Heart right ventricle (tissue), 16 donors: Measurements from ENCODE around the gene MVD. TPM values are rescaled to one million over a fixed set of nuclear protein-coding genes. Genes with fewer than 3 reads are reported as not detected.

Experiments used
- ATAC-seq, 8 donors: fragments of 200-7000 bp; cut with Tn5 transposase; one replicate each; pipeline ENCODE4 v1.9.1; 2020; ENCODE audit warnings: mild to moderate bottlenecking in 8 of 8, moderate library complexity in 8 of 8, moderate number of reproducible peaks in 1 of 8
- DNase-seq, 2 donors: peaks; one replicate each; pipeline ENCODE4 v3.0.0-alpha.2; 2020
- H3K27ac ChIP-seq, 10 donors: fragments of 200-600 bp; sonication (generic) in 2 of 10; one replicate each; pipeline versions ENCODE4 v1.5.0 to v1.8.0; 2020 to 2022; ENCODE audit warnings: mild to moderate bottlenecking in 3 of 10
- H3K27me3 ChIP-seq, 7 donors: fragments of 200-600 bp; one replicate each; pipeline ENCODE4 v1.8.0; 2021 to 2022; ENCODE audit warnings: mild to moderate bottlenecking in 2 of 7
- H3K36me3 ChIP-seq, 9 donors: fragments of 200-600 bp; sonication (generic) in 1 of 9; one replicate each; pipeline versions ENCODE4 v1.5.0 to v1.8.0; 2020 to 2022; ENCODE audit warnings: mild to moderate bottlenecking in 2 of 9
- H3K4me1 ChIP-seq, 9 donors: fragments of 200-600 bp; sonication (generic) in 1 of 9; one replicate each; pipeline versions ENCODE4 v1.5.0 to v1.8.0; 2020 to 2022; ENCODE audit warnings: mild to moderate bottlenecking in 4 of 9
- H3K4me3 ChIP-seq, 10 donors: fragments of 200-600 bp; sonication (generic) in 2 of 10; one replicate each; pipeline versions ENCODE4 v1.5.0 to v1.8.0; 2020 to 2022; ENCODE audit warnings: mild to moderate bottlenecking in 7 of 10, moderate library complexity in 2 of 10
- H3K9me3 ChIP-seq, 11 donors: fragments of 200-600 bp in 10 of 11; sonication (generic) in 2 of 11; one replicate each; pipeline versions ENCODE4 v1.5.0 to v1.8.0; 2013 to 2022; ENCODE audit warnings: mild to moderate bottlenecking in 2 of 11, control low read depth in 1 of 11, moderate library complexity in 1 of 11
- WGBS, 2 donors: extraction: QIAGEN DNeasy Blood & Tissue Kit; methylation state at CpG; one replicate each; pipeline ENCODE4 v1.1.7; 2013; ENCODE audit warnings: inconsistent platforms in 1 of 2; 5-methylcytosine and 5-hydroxymethylcytosine counted together
- intact Hi-C, 10 donors: fragments of 100-400 bp; cut with DNase I; formaldehyde crosslinking; loops; one replicate each; pipeline versions ENCODE4 v1.11.1 to v1.14.2; 2022
- polyA plus RNA-seq, 2 donors: library from polyadenylated mRNA; stranded (reverse); fragments of 200-250 nt; gene quantifications; one replicate each; pipeline ENCODE4 v1.2.3, GENCODE V29; 2013
- total RNA-seq, 10 donors: library from RNA; stranded (reverse); fragmentation: NEBNext Ultra II Directional in 3 of 10; extraction: Animal tissue kit (Norgen Biotek cat#: 25700) in 3 of 10; gene quantifications; one replicate each; pipeline versions ENCODE4 v1.2.1 to v1.2.4, GENCODE V29; 2021 to 2023
- TF ChIP-seq, protein P1 (sequence below), 9 donors: fragments of 200-600 bp; sonication (generic) in 2 of 9; IDR thresholded peaks; one replicate each; pipeline versions ENCODE4 v1.5.0 to v1.8.0; 2021 to 2022; ENCODE audit warnings: antibody characterized with exemption in 9 of 9, mild to moderate bottlenecking in 5 of 9, moderate library complexity in 1 of 9
- donor health status: Arrhythmogenic right ventricular cardiomyopathy.
- donor health status: ischemic (EF 13 %, LVEDD 7.1; RV severe dilation, severe dysfunction).
- donor health status: healthy with polysubstance abuse.
- donor health status: DM: no; HTN: yes; CAD: no.
- donor health status: DM: no; HTN: no; CAD: no.
- donor health status: ischemic (EF 25% LVEDD 6.9; RV normal size, moderate dysfunction).
- donor health status: ischemic (EF 25% LVEDD 5.7; RV mildly dilated, moderate dysfunction).
- donor health status: healthy.
- donor health status: DM: yes; HTN: yes; CAD: no.
- donor health status: Ischemic cardiomyopathy.
- donor health status: ischemic (EF 35%, LVEDD 5.7; RV mildly dilated, moderate dysfunction).
- donor health status: nonischemic (EF 11% LVEDD 7.7; RV severe dilation, severe dysfunction).
- donor health status: DM: yes; HTN: yes; CAD: no.
- donor health status: PGD.
- donor health status: ischemic (EF 29% LVEDD 5.4; RV normal size, mild dysfunction).
- donor health status: nonischemic (EF 23%, LVEDD 6.1; RV moderate dilation, normal function).

The MVD gene
- total and polyA plus RNA-seq, 12 donors, result 15.5 to 36.3 (median 22.2) TPM

DNA sequence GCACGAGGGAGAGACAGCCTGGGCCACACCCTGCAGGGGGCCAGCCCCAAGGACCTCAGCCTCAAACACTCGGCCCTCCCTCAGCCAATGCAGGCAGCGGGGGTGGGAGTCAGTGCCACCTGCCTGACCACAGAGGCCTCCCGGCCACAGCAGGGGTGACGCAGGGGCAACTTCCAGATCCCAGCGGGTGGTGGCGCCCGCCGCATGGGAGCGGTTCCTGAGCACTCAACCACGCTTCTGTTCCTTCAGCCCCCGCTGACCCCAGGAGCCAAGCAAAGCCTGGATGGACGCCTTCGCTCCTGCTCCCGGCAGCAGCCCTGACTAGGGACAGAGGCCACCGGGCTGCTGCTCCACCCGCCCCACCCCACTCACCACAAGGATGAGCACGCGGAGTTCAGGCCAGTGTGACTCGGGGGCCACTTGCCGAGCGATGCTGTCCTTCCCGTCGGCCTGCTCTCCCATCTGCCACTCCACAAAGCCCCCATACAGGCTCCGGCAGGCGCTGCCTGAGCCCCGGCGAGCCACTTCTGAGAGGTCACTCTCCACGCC, 7.1 kb downstream of the MVD start:
- Histone ChIP-seq H3K9me3 (no peaks in the 10 kb centered on the region), H3K4me1 (peaks cover 10 to 16% (median 12%) of the 10 kb centered on the region in 9 donors), H3K4me3 (no peak overlapping the region), H3K27ac (no peak overlapping the region), H3K36me3 (peaks cover 0 to 58% (median 14%) of the 10 kb centered on the region in 9 donors), H3K27me3 (no peaks in the 10 kb centered on the region)
- WGBS, 2 donors, result 92 to 93% methylated on average over 29 of the region's 29 CpGs
- DNase-seq (no peak), ATAC-seq (no peak)
- TF ChIP-seq, protein P1, sequence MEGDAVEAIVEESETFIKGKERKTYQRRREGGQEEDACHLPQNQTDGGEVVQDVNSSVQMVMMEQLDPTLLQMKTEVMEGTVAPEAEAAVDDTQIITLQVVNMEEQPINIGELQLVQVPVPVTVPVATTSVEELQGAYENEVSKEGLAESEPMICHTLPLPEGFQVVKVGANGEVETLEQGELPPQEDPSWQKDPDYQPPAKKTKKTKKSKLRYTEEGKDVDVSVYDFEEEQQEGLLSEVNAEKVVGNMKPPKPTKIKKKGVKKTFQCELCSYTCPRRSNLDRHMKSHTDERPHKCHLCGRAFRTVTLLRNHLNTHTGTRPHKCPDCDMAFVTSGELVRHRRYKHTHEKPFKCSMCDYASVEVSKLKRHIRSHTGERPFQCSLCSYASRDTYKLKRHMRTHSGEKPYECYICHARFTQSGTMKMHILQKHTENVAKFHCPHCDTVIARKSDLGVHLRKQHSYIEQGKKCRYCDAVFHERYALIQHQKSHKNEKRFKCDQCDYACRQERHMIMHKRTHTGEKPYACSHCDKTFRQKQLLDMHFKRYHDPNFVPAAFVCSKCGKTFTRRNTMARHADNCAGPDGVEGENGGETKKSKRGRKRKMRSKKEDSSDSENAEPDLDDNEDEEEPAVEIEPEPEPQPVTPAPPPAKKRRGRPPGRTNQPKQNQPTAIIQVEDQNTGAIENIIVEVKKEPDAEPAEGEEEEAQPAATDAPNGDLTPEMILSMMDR (IDR thresholded peaks at IDR 0.05), result no peak
- intact Hi-C loops, result no loop called here

DNA sequence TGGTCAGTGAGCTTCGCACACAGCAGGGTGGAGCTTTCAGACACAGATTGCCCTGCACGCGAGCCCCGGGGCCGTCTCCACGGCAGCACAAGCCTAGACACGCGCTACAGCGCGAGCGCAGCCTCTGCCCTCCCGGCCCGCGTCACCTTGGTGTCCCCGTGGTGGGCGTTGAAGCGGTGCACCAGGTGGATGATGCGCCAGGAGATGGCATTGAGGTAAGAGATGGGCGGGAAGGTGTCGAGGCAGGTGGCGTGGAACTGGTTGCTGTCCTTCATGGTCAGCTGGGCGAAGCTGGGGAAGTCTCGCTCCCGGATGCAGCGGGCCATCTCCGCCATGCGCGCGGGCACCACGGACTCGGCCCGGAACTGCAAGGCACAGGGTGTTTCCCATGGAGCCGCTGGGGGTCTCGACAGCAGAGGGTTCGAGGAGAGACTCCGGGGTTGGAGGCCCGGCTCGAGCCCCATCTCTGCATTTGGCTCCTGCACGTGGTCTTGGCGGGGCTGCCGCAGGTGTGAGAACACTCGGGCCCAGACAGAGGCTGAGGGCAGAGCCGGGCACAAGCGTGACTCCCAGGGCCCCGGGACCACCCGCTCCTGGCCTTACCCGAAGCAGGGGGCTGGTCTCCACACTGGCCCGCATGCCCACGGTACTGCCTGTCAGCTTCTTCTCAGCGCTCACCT, 7.7 kb downstream of the MVD start:
- DNase-seq, result no peak
- intact Hi-C loops, result no loop called here
- no peak overlapping the region for H3K4me3 ChIP-seq
- peaks cover 0 to 58% (median 14%) of the 10 kb centered on the region in 9 donors for H3K36me3 ChIP-seq
- no peak for ATAC-seq
- H3K27ac ChIP-seq, result no peak overlapping the region
- H3K9me3 ChIP-seq, result no peaks in the 10 kb centered on the region
- peaks cover 10 to 21% (median 16%) of the 10 kb centered on the region in 9 donors for H3K4me1 ChIP-seq
- TF ChIP-seq, protein P1 (IDR thresholded peaks at IDR 0.05), result no peak
- no peaks in the 10 kb centered on the region for H3K27me3 ChIP-seq
- 97% methylated on average over 50 of the region's 50 CpGs for WGBS, 2 donors

DNA sequence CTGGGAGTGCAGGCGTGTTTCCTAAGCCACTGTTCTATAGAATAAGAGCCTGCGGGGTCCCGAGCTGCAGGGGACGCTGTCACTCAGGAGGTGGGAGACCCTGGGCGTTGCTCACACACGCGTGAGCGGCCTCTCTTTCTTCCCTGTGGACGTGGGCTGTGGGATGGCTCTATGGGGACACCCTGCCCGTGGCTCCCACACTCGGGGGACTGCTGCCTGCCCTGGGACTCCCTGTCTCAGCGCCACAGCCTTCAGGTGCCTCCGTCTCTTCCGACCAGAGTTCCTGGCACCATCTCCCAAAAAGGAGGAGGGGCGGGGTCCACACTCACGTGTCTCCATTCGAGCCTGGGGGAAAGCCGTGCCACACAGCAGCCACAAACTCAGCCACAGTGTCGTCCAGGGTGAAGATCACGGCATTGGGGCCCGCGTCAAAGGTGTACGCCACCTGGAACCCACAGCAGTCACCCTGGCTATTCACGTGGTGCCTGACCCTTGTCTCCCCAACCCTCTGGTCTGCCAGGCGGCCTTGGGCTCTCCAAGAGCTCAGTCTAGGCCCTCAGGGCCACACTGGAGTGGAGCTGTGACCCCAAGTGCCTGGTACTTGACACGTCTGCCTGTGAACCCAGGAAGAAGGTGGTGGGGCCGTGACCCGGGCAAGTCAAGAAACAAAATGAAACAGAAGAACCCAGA, 8.4 kb downstream of the MVD start:
- Histone ChIP-seq H3K4me1 (peaks cover 10 to 28% (median 23%) of the 10 kb centered on the region in 9 donors), H3K4me3 (no peak overlapping the region), H3K9me3 (no peaks in the 10 kb centered on the region), H3K36me3 (peaks cover 0 to 58% (median 14%) of the 10 kb centered on the region in 9 donors), H3K27me3 (no peaks in the 10 kb centered on the region), H3K27ac (no peak overlapping the region)
- intact Hi-C loops, result no loop called here
- ATAC-seq (no peak), DNase-seq (no peak)
- TF ChIP-seq, protein P1 (IDR thresholded peaks at IDR 0.05), result no peak
- WGBS, 2 donors, result 87 to 91% methylated on average over 28 of the region's 28 CpGs

DNA sequence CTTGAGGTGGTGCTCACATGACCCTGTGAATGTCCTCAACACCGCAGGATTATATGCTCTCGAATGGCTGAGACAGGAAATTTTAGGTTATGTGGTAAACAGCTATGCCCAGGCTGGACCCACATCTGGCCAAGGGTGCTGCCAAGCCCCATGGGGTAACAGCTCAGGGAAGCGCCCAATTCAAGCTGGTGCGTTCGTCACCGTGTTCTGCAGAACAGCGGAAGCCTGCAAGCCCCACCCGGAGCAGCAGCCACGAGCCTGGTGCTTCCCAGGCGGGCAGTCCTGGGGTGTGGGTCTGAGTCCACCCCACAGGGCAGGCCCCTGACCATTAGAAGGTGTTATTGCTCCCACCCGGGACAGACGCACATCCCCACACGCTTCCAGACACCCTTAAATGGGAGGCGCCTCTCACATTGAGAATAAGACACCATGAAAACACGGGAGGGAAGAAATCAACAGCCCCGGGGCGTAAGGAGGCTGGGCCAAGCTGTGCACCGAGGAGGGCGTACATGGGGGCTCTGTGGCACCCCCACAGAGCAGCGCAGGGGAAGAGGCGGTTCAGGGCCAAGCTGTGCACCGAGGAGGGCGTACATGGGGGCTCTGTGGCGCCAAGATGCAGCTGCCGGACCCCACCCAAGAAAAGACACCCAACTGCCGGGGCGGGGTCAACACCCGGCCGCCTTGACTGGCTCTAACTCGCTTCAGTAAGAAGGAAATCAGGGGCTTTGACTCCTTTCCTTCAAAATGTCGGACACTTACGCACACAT, 9.1 kb downstream of the MVD start:
- peaks cover 0 to 58% (median 14%) of the 10 kb centered on the region in 9 donors for H3K36me3 ChIP-seq
- H3K9me3 ChIP-seq, result no peaks in the 10 kb centered on the region
- ATAC-seq, result no peak
- H3K4me1 ChIP-seq, result peaks cover 10 to 35% (median 24%) of the 10 kb centered on the region in 9 donors
- H3K4me3 ChIP-seq, result no peak overlapping the region
- TF ChIP-seq, protein P1 (IDR thresholded peaks at IDR 0.05), result no peak
- DNase-seq, result no peak
- WGBS, 2 donors, result 88 to 89% methylated on average over 32 of the region's 32 CpGs
- H3K27me3 ChIP-seq, result no peaks in the 10 kb centered on the region
- intact Hi-C loops, result no loop called here
- no peak overlapping the region for H3K27ac ChIP-seq
